C4-2B (cell line): ENCODE measurements around the gene CBARP.

Experiments used
- CTCF ChIP-seq: fragments of 450-650 bp; conservative IDR thresholded peaks from 2 replicates; pipeline ENCODE4 v1.5.1; 2017; ENCODE audit warnings: mild to moderate bottlenecking
- ZFX ChIP-seq: fragments of 450-650 bp; IDR thresholded peaks from 2 replicates; pipeline ENCODE4 v1.6.1; 2017

- TF ChIP-seq CTCF (no peak), ZFX (no peak)
These were observed 47.4 kb upstream of the CBARP start for GRCh38 chr19:1284979-1285736.
